ENCODE measurements around the gene PALB2. TPM values are rescaled to one million over a fixed set of nuclear protein-coding genes. Genes with fewer than 3 reads are reported as not detected.
A peak's percentile ranks its signal among the peaks of the same experiment; 100 is the strongest.

PALB2 gene
- total and polyA plus RNA-seq, 2 experiments from 2014 or later: 4.5 to 6.6 TPM

GRCh38 chr16:23608194-23608593 is 32.9 kb downstream of the PALB2 start:
- H3K27ac ChIP-seq: no peak overlapping the region
- H3K4me2 ChIP-seq: no peak overlapping the region
- H3K4me3 ChIP-seq: no peak overlapping the region
- 78% methylated on average over 4 of the region's 4 CpGs for WGBS (ENCODE audit: low lambda C conversion rate, missing lambda C conversion rate)
- DNase-seq (ENCODE audit: low spot score): no peak
- H2AFZ ChIP-seq: no peak overlapping the region
- H3K36me3 ChIP-seq (replicated peaks; ENCODE audit: insufficient read depth, low read depth): no peaks in the 10 kb centered on the region
- H4K20me1 ChIP-seq (ENCODE audit: insufficient read depth, poor library complexity, severe bottlenecking): no peaks in the 10 kb centered on the region
- no peaks in the 10 kb centered on the region for H3K27me3 ChIP-seq
- H3K9me2 ChIP-seq (replicated peaks; ENCODE audit: insufficient read depth): no peaks in the 10 kb centered on the region
- H3K79me2 ChIP-seq: no peaks in the 10 kb centered on the region
- no peaks in the 10 kb centered on the region for H3K4me1 ChIP-seq (ENCODE audit: insufficient read depth)
- no peaks in the 10 kb centered on the region for H3K9me3 ChIP-seq (ENCODE audit: low read depth)
- no peak for TF ChIP-seq EZH2phosphoT487 (IDR thresholded peaks at IDR 0.05; ENCODE audit: low read depth, severe bottlenecking, unreplicated experiment)
- TF ChIP-seq, protein P1, sequence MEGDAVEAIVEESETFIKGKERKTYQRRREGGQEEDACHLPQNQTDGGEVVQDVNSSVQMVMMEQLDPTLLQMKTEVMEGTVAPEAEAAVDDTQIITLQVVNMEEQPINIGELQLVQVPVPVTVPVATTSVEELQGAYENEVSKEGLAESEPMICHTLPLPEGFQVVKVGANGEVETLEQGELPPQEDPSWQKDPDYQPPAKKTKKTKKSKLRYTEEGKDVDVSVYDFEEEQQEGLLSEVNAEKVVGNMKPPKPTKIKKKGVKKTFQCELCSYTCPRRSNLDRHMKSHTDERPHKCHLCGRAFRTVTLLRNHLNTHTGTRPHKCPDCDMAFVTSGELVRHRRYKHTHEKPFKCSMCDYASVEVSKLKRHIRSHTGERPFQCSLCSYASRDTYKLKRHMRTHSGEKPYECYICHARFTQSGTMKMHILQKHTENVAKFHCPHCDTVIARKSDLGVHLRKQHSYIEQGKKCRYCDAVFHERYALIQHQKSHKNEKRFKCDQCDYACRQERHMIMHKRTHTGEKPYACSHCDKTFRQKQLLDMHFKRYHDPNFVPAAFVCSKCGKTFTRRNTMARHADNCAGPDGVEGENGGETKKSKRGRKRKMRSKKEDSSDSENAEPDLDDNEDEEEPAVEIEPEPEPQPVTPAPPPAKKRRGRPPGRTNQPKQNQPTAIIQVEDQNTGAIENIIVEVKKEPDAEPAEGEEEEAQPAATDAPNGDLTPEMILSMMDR (IDR thresholded peaks at IDR 0.05; ENCODE audit: poor library complexity): no peak
- no peak for TF ChIP-seq EZH2 (IDR thresholded peaks at IDR 0.05; ENCODE audit: borderline replicate concordance)

- 73% methylated on average over 6 of the region's 6 CpGs for WGBS (ENCODE audit: low lambda C conversion rate, missing lambda C conversion rate)
- Histone ChIP-seq H3K27me3 (no peaks in the 10 kb centered on the region), H3K36me3 (replicated peaks; ENCODE audit: insufficient read depth, low read depth) (no peaks in the 10 kb centered on the region), H4K20me1 (ENCODE audit: insufficient read depth, poor library complexity, severe bottlenecking) (no peaks in the 10 kb centered on the region), H2AFZ (no peak overlapping the region), H3K9me2 (replicated peaks; ENCODE audit: insufficient read depth) (no peaks in the 10 kb centered on the region), H3K79me2 (no peaks in the 10 kb centered on the region), H3K9me3 (ENCODE audit: low read depth) (no peaks in the 10 kb centered on the region), H3K4me1 (ENCODE audit: insufficient read depth) (no peaks in the 10 kb centered on the region), H3K4me2 (no peak overlapping the region), H3K4me3 (no peak overlapping the region), H3K27ac (no peak overlapping the region)
- DNase-seq (ENCODE audit: low spot score): no peak
- TF ChIP-seq, protein P1 (IDR thresholded peaks at IDR 0.05; ENCODE audit: poor library complexity): no peak
- no peak for TF ChIP-seq EZH2phosphoT487 (IDR thresholded peaks at IDR 0.05; ENCODE audit: low read depth, severe bottlenecking, unreplicated experiment)
- no peak for TF ChIP-seq EZH2 (IDR thresholded peaks at IDR 0.05; ENCODE audit: borderline replicate concordance)
Measured at GRCh38 chr16:23607726-23608125, 33.4 kb downstream of the PALB2 start.

DNA sequence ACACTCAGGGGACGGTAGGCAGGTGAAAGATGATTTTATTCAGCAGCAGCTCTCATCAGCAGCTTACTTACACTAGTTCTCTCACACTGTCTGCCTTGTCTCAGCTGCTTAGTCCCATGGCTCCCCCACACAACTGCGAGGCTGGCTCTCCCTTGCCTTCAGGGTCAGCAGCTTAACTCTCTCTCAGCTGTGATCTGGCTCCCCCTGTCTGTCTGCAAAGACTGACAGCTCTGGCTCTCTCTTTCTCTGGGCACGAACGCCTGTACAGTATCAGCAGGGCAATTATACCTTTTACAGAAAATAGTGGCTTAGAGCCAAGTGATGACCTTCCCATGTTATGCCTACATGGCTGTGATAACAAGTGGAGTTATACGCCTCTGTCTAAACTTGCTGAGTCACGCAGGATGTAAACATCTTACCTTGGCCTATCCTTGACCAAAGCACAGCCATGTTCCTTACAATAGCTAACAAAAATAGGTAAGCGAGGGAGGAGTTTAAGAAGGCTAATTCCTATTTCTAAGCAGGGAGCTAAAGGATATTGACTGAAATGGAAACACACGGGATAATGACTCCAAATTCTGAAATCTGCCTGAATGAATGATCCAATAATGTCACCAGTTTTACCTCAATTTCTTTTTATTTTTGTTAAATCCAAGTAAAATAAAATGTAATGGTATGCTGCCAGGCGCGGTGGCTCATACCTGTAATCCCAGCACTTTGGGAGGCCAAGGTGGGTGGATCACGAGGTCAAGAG is 43.9 kb downstream of the PALB2 start:
- Histone ChIP-seq H2AFZ (peak overlapping the region; percentile 78), H3K27me3 (no peaks in the 10 kb centered on the region)
- WGBS (ENCODE audit: low lambda C conversion rate, missing lambda C conversion rate): 77% methylated on average over 11 of the region's 11 CpGs

More for the DNA sequence above, 43.9 kb downstream of the PALB2 start:
- peaks cover 6% of the 10 kb centered on the region for H4K20me1 ChIP-seq (ENCODE audit: insufficient read depth, poor library complexity, severe bottlenecking)
- DNase-seq (ENCODE audit: low spot score): peak; percentile 63
- H3K36me3 ChIP-seq (replicated peaks; ENCODE audit: insufficient read depth, low read depth): no peaks in the 10 kb centered on the region
- peaks cover 10% of the 10 kb centered on the region for H3K4me1 ChIP-seq (ENCODE audit: insufficient read depth)
- no peaks in the 10 kb centered on the region for H3K9me3 ChIP-seq (ENCODE audit: low read depth)
- H3K9me2 ChIP-seq (replicated peaks; ENCODE audit: insufficient read depth): no peaks in the 10 kb centered on the region
- H3K4me2 ChIP-seq: peak overlapping the region; percentile 72
- no peak overlapping the region for H3K4me3 ChIP-seq
- H3K79me2 ChIP-seq: peaks cover 39% of the 10 kb centered on the region
- no peak for TF ChIP-seq EZH2 (IDR thresholded peaks at IDR 0.05; ENCODE audit: borderline replicate concordance)
- TF ChIP-seq, protein P1 (IDR thresholded peaks at IDR 0.05; ENCODE audit: poor library complexity): peak; percentile 39
- no peak for TF ChIP-seq EZH2phosphoT487 (IDR thresholded peaks at IDR 0.05; ENCODE audit: low read depth, severe bottlenecking, unreplicated experiment)
- peak overlapping the region; percentile 31 for H3K27ac ChIP-seq
